ENCODE results near the gene VPS16. TPM values are rescaled to one million over a fixed set of nuclear protein-coding genes. Genes with fewer than 3 reads are reported as not detected.

The VPS16 gene
- total and polyA plus RNA-seq, 2 donors (not counting 1 experiment from before 2014, with no cell fraction given), result 63.0 to 68.2 TPM

GRCh38 chr20:2804041-2804828 is 36.3 kb upstream of the VPS16 start:
- Histone ChIP-seq H3K4me2 (replicated peaks; ENCODE audit: low read depth, low read length, poor library complexity, severe bottlenecking) (no peak overlapping the region), H2AFZ (ENCODE audit: insufficient read depth, low read depth, low read length, poor library complexity, severe bottlenecking) (no peak overlapping the region), H3K27me3 (replicated peaks in 1 of 4; ENCODE audit: control extremely low read depth in 1 of 4, control insufficient read depth in 3 of 4, insufficient read depth in 4 of 4, low read length in 3 of 4) (peaks cover 0 to 46% (median 15%) of the 10 kb centered on the region in 4 experiments), H3K9ac (ENCODE audit: low read length) (no peak overlapping the region), H4K20me1 (ENCODE audit: control insufficient read depth, insufficient read depth, low read length, poor library complexity, severe bottlenecking) (no peaks in the 10 kb centered on the region), H3K27ac (ENCODE audit: low read length in 2 of 2) (no peak overlapping the region), H3K4me1 (ENCODE audit: control insufficient read depth in 2 of 2, insufficient read depth in 2 of 2, low read length in 2 of 2) (peaks cover 20% of the 10 kb centered on the region in 2 donors), H3K36me3 (replicated peaks in 1 of 2; ENCODE audit: control extremely low read depth in 1 of 2, control insufficient read depth in 1 of 2, extremely low read depth in 1 of 2, insufficient read depth in 2 of 2, low read length in 1 of 2) (no peaks in the 10 kb centered on the region), H3K9me3 (ENCODE audit: control extremely low read depth in 1 of 3, control insufficient read depth in 2 of 3, insufficient read depth in 1 of 3, low read length in 2 of 3) (peaks cover 0 to 11% (median 0%) of the 10 kb centered on the region in 3 donors), H3K79me2 (ENCODE audit: control insufficient read depth, insufficient read depth, low read length) (no peaks in the 10 kb centered on the region), H3K4me3 (ENCODE audit: control extremely low read depth in 1 of 5, extremely low read depth in 1 of 5, insufficient read depth in 1 of 5, low read depth in 2 of 5, low read length in 4 of 5) (no peak overlapping the region)
- Mint-ChIP-seq H3K27ac (no peak overlapping the region), H3K4me1 (peaks cover 21% of the 10 kb centered on the region), H3K9me3 (ENCODE audit: insufficient read depth) (no peaks in the 10 kb centered on the region), H3K4me3 (no peak overlapping the region), H3K27me3 (peaks cover 68% of the 10 kb centered on the region)
- no peak for TF ChIP-seq EZH2 (IDR thresholded peaks at IDR 0.05; ENCODE audit: borderline replicate concordance, insufficient read depth, low read depth, low read length, poor library complexity, severe bottlenecking)
- TF ChIP-seq, protein P1, sequence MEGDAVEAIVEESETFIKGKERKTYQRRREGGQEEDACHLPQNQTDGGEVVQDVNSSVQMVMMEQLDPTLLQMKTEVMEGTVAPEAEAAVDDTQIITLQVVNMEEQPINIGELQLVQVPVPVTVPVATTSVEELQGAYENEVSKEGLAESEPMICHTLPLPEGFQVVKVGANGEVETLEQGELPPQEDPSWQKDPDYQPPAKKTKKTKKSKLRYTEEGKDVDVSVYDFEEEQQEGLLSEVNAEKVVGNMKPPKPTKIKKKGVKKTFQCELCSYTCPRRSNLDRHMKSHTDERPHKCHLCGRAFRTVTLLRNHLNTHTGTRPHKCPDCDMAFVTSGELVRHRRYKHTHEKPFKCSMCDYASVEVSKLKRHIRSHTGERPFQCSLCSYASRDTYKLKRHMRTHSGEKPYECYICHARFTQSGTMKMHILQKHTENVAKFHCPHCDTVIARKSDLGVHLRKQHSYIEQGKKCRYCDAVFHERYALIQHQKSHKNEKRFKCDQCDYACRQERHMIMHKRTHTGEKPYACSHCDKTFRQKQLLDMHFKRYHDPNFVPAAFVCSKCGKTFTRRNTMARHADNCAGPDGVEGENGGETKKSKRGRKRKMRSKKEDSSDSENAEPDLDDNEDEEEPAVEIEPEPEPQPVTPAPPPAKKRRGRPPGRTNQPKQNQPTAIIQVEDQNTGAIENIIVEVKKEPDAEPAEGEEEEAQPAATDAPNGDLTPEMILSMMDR (IDR thresholded peaks at IDR 0.05), result no peak
- ATAC-seq (ENCODE audit: low read depth) (no peak), DNase-seq (no peak)
- CTCF ChIA-PET, result no interaction called here
- POLR2A ChIA-PET, result no interaction called here
- intact Hi-C loops (cut with micrococcal nuclease), result no loop called here
- WGBS (ENCODE audit: insufficient coverage), result 72% methylated on average over 15 of the region's 16 CpGs
